ENCODE results near the gene ANK2. TPM values are rescaled to one million over a fixed set of nuclear protein-coding genes. Genes with fewer than 3 reads are reported as not detected.

The ANK2 gene
- total and polyA plus RNA-seq, 2 experiments from 2014 or later: 7.7 to 40.4 TPM

DNA sequence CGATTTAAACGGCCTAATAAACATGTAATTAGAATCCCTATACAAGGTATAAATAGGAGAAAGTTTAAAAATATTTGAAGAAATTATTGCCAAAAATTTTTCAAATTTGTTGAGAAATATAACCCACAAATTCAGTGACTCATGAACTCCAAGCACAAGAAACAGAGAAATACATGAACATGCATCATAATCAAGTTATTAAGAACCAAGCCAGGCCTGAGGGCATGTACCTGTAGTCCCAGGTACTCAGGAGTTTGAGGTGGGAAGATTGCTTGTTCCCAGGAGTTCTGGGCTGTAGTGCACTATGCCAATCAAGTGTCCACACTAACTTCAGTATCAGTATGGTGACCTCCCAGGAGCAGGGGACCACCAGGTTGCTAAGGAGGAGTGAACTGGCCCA, 370.2 kb downstream of the ANK2 start:
- H3K27ac ChIP-seq (ENCODE audit: low read depth): no peak overlapping the region
- H4K20me1 ChIP-seq (replicated peaks; ENCODE audit: insufficient read depth): no peaks in the 10 kb centered on the region
- no peak overlapping the region for H3K4me3 ChIP-seq
- TF ChIP-seq ZNF114 (CRISPR knock-in tag; IDR thresholded peaks at IDR 0.05) (no peak), EZH2phosphoT487 (IDR thresholded peaks at IDR 0.05; ENCODE audit: unreplicated experiment) (no peak), EZH2 (IDR thresholded peaks at IDR 0.05; ENCODE audit: low read depth, unreplicated experiment) (no peak), STAT1 (IDR thresholded peaks at IDR 0.05; ENCODE audit: unreplicated experiment) (no peak), JUNB (IDR thresholded peaks at IDR 0.05; ENCODE audit: unreplicated experiment) (no peak)
- TF ChIP-seq, protein P1, sequence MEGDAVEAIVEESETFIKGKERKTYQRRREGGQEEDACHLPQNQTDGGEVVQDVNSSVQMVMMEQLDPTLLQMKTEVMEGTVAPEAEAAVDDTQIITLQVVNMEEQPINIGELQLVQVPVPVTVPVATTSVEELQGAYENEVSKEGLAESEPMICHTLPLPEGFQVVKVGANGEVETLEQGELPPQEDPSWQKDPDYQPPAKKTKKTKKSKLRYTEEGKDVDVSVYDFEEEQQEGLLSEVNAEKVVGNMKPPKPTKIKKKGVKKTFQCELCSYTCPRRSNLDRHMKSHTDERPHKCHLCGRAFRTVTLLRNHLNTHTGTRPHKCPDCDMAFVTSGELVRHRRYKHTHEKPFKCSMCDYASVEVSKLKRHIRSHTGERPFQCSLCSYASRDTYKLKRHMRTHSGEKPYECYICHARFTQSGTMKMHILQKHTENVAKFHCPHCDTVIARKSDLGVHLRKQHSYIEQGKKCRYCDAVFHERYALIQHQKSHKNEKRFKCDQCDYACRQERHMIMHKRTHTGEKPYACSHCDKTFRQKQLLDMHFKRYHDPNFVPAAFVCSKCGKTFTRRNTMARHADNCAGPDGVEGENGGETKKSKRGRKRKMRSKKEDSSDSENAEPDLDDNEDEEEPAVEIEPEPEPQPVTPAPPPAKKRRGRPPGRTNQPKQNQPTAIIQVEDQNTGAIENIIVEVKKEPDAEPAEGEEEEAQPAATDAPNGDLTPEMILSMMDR (conservative IDR thresholded peaks at IDR 0.05; ENCODE audit: low read depth in 2 of 2): no peak
- TF ChIP-seq, protein P2, sequence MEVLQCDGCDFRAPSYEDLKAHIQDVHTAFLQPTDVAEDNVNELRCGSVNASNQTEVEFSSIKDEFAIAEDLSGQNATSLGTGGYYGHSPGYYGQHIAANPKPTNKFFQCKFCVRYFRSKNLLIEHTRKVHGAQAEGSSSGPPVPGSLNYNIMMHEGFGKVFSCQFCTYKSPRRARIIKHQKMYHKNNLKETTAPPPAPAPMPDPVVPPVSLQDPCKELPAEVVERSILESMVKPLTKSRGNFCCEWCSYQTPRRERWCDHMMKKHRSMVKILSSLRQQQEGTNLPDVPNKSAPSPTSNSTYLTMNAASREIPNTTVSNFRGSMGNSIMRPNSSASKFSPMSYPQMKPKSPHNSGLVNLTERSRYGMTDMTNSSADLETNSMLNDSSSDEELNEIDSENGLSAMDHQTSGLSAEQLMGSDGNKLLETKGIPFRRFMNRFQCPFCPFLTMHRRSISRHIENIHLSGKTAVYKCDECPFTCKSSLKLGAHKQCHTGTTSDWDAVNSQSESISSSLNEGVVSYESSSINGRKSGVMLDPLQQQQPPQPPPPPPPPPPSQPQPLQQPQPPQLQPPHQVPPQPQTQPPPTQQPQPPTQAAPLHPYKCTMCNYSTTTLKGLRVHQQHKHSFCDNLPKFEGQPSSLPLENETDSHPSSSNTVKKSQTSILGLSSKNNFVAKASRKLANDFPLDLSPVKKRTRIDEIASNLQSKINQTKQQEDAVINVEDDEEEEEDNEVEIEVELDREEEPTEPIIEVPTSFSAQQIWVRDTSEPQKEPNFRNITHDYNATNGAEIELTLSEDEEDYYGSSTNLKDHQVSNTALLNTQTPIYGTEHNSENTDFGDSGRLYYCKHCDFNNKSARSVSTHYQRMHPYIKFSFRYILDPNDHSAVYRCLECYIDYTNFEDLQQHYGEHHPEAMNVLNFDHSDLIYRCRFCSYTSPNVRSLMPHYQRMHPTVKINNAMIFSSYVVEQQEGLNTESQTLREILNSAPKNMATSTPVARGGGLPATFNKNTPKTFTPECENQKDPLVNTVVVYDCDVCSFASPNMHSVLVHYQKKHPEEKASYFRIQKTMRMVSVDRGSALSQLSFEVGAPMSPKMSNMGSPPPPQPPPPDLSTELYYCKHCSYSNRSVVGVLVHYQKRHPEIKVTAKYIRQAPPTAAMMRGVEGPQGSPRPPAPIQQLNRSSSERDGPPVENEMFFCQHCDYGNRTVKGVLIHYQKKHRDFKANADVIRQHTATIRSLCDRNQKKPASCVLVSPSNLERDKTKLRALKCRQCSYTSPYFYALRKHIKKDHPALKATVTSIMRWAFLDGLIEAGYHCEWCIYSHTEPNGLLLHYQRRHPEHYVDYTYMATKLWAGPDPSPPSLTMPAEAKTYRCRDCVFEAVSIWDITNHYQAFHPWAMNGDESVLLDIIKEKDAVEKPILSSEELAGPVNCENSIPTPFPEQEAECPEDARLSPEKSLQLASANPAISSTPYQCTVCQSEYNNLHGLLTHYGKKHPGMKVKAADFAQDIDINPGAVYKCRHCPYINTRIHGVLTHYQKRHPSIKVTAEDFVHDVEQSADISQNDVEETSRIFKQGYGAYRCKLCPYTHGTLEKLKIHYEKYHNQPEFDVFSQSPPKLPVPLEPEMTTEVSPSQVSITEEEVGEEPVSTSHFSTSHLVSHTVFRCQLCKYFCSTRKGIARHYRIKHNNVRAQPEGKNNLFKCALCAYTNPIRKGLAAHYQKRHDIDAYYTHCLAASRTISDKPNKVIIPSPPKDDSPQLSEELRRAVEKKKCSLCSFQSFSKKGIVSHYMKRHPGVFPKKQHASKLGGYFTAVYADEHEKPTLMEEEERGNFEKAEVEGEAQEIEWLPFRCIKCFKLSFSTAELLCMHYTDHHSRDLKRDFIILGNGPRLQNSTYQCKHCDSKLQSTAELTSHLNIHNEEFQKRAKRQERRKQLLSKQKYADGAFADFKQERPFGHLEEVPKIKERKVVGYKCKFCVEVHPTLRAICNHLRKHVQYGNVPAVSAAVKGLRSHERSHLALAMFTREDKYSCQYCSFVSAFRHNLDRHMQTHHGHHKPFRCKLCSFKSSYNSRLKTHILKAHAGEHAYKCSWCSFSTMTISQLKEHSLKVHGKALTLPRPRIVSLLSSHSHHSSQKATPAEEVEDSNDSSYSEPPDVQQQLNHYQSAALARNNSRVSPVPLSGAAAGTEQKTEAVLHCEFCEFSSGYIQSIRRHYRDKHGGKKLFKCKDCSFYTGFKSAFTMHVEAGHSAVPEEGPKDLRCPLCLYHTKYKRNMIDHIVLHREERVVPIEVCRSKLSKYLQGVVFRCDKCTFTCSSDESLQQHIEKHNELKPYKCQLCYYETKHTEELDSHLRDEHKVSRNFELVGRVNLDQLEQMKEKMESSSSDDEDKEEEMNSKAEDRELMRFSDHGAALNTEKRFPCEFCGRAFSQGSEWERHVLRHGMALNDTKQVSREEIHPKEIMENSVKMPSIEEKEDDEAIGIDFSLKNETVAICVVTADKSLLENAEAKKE (CRISPR knock-in tag; IDR thresholded peaks at IDR 0.05): no peak
- TF ChIP-seq, protein P3, sequence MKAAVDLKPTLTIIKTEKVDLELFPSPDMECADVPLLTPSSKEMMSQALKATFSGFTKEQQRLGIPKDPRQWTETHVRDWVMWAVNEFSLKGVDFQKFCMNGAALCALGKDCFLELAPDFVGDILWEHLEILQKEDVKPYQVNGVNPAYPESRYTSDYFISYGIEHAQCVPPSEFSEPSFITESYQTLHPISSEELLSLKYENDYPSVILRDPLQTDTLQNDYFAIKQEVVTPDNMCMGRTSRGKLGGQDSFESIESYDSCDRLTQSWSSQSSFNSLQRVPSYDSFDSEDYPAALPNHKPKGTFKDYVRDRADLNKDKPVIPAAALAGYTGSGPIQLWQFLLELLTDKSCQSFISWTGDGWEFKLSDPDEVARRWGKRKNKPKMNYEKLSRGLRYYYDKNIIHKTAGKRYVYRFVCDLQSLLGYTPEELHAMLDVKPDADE (IDR thresholded peaks at IDR 0.05): no peak
- H3K79me2 ChIP-seq (replicated peaks; ENCODE audit: insufficient read depth): no peaks in the 10 kb centered on the region
- peaks cover 13% of the 10 kb centered on the region for H3K36me3 ChIP-seq (ENCODE audit: insufficient read depth)
- H3K9me2 ChIP-seq (ENCODE audit: insufficient read depth): peaks cover 4% of the 10 kb centered on the region; the same call in 1 of the 2 replicates
- H2AFZ ChIP-seq: no peak overlapping the region
- peaks cover 33% of the 10 kb centered on the region for H3K9me3 Mint-ChIP-seq
- no peak overlapping the region for H3K27ac Mint-ChIP-seq
- ATAC-seq (no peak), DNase-seq (ENCODE audit: low spot score) (no peak)
- H3F3A ChIP-seq (replicated peaks; ENCODE audit: low read depth): no peaks in the 10 kb centered on the region
- H3K36me3 Mint-ChIP-seq (ENCODE audit: low read depth): peaks cover 12% of the 10 kb centered on the region; the same call in 2 of the 3 replicates
- no peaks in the 10 kb centered on the region for H3K4me1 Mint-ChIP-seq
- no peaks in the 10 kb centered on the region for H3K27me3 Mint-ChIP-seq (ENCODE audit: insufficient read depth, low read depth, poor library complexity)
- no peak overlapping the region for H3K4me2 ChIP-seq
- no peaks in the 10 kb centered on the region for H3K27me3 ChIP-seq (ENCODE audit: insufficient read depth)
- no peak overlapping the region for H3K4me3 Mint-ChIP-seq
- no peaks in the 10 kb centered on the region for H3K4me1 ChIP-seq (ENCODE audit: insufficient read depth)
